ENCODE measurements around the gene GPR12.
"Not testable (repeated sequence)": the region's sequence is repeated elsewhere in the genome, so short reads cannot be mapped to it uniquely, and the experiment has no call there.

Gene GPR12

DNA sequence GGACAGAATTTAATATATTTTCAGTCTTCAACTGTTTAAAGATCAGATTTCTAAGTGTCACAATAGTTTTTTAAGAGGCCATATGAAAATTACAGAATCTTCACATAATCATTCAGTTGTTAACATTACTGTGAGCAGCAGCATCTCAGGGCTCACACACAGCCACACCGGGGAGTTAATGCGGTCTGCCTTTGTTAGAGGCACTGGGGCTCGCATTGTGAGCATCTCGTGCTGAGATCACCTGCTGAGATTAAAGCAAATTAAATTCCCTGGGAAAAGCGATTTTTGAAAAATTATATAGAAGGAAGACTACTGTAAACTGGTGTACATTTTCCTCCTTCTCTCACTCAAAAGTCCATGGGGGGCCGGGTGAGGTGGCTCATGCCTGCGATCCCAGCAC lies 16.6 kb downstream of the GPR12 start:
- no peak for DNase-seq

DNA sequence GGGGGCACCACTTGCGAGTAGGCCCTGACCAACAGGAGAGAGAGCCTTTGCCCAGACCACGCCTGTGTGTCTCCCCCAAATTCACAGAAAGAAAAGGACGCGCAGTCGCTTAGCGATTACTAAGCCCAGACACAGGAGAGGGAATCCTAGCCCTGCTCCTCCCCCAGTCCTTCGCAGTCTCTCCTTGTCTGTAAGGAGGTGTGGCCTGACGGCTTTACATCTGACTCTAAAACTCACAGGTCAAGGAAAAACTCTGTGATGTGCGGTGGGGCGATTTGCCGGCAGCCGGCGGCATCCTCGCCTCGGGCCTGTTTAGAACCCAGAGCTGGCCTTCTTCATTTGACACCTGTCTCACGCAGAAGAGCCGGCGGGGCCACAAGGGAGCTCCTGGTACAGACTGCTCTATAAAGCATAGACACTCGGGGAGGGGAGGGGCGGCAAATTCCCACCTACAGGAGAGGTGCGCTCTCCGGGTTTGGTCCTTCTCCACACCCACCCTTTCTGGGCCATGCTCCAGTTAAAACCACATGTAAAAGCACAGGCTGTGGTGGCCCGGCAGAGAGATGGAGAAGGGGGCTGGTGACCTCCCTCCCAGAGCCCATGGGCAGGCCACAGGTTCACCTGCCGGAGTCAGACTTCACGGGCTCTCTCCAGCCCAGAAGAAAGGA lies 17.8 kb downstream of the GPR12 start:
- no peak for DNase-seq

DNA sequence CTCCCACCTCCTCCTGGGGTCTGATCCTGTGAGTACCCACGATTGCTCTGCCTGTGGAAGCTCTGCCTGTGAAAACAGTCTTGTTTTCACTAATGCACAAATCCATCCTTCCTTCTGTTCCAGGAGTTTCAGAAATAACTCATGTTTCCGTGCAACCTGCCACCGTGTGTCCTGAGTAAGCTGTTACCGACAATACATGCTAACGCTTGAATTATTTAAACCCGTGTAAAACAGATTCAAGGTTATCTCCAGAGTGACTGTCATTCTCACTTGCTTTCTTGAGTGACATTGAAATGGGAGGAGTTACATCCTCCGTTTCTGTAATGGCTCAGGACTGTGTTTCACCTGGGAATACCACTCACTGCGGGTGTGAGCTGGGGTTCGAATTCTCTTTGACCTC lies 24.9 kb downstream of the GPR12 start:
- no peak for DNase-seq

DNA sequence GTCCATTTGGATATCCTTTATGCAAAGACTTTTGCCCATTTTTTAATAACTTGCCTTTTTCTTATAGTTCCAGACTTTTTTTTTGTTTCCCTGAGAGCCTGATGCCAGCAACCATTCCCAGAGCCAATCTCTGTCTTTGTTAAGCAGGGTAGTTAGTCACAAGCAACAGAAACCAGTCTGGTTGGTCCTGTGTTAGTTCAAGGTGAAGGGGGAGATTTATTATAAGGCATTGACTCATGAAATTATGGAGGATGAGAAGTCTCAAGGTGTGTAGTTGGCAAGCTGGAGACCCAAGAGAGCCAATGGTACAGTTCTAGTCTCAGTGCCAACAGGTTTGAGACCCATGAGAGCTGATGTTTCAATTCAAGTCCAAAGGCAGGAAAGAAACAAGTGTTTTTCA lies 33.0 kb downstream of the GPR12 start:
- DNase-seq = no peak

DNA sequence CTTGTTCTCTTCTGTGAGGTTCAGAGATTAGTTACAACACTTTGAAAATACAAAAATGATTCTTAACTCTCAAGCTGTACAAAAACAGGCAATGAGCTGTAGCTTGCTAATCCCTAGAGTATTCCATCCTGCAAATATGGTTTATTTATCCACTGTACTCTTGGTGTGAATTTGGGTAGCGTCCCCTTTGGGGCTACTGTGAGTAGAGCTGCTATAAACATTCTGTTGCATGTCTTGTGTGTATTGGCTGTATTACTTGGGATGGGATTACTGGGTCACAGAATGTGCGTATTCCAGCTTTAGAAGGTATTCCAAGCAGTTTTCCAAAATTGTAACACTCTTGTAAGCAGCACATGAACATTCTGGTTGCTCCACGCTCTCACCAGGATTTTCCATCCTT lies 33.5 kb downstream of the GPR12 start:
- no peak for DNase-seq

DNA sequence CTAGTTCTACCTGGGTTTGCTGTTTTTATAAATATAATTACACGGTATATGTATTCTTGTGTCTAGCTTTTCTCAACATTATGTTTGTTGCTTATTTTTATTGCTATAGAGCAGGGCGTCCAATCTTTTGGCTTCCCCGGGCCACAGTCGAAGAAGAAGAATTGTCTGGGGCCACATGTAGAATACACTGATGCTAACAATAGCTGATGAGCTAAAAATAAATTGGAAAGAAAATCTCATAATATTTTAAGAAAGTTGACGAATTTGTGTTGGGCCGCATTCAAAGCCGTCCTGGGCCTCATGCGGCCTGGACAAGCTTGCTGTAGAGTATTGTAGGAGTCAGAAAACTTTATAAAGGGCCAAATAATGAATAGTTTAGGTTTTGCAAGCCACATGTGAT lies 33.9 kb downstream of the GPR12 start:
- DNase-seq = no peak

DNA sequence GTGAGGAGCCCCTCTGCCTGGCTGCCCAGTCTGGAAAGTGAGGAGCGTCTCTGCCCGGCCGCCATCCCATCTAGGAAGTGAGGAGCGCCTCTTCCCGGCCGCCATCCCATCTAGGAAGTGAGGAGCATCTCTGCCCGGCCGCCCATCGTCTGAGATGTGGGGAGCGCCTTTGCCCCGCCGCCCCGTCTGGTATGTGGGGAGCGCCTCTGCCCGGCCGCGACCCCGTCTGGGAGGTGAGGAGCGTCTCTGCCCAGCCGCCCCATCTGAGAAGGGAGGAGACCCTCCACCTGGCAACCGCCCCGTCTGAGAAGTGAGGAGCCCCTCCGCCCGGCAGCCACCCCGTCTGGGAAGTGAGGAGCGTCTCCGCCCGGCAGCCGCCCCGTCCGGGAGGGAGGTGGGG lies 37.0 kb downstream of the GPR12 start:
- not testable (repeated sequence) for DNase-seq

DNA sequence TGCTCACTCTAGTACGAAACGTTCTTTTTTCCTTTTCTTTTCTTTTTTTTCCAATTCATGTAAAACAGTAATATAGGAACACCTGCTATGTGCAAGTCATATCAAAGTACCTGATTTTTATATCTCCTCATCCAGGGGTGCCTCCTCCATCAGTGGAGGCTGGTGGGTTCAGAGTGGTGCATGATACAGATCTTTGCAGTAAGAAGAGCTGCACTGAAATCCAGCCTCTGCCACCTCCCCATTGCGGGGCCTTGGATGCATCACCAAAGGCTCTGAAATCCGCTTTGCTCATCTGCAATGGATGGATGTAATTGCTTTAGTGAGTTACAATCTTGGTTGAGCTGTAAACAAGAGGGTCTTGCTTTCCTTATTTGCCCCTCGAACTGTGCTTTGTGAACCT lies 38.3 kb downstream of the GPR12 start:
- DNase-seq = no peak

DNA sequence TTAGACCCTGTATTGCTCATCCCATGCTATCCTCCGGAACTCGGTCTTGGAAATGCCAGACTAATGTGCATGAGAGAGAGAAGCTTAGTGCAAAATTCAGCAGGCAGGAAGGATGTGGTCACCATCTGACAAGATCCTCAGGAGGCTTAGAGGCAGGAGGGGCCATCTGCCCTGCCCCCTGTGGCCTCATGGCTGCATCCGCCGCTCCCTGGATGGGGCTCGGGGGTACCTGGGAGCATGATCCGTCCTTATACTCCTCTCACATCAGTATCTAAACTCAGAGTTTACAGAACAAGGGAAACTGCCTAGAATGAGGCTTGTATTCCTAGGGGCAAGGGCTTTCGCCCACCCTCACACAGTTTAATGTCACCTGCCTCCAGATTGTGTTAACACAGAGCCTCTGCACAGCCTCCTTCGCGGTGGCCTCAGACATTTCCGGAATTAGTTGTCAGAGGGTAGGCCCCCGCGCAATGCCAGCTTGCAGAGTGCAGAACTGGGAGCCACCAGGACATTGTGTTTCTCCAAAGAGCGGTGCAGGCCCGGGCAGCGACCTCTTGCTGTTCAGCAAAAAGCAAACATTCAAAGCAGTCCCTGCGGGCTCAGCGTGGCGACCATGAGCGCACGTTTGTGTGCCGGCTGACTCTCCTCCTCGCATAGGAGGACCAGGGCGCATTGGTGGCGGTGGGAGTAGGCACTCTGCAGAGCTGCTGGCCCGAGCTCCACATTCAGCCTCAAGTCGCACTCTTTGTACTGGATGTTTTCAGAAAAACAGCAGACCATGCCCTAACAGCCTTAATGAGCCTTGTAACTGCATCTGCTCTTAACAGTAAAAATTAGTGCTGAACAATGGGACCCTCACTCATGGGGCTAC lies 39.1 kb downstream of the GPR12 start:
- DNase-seq = peak; percentile 95

DNA sequence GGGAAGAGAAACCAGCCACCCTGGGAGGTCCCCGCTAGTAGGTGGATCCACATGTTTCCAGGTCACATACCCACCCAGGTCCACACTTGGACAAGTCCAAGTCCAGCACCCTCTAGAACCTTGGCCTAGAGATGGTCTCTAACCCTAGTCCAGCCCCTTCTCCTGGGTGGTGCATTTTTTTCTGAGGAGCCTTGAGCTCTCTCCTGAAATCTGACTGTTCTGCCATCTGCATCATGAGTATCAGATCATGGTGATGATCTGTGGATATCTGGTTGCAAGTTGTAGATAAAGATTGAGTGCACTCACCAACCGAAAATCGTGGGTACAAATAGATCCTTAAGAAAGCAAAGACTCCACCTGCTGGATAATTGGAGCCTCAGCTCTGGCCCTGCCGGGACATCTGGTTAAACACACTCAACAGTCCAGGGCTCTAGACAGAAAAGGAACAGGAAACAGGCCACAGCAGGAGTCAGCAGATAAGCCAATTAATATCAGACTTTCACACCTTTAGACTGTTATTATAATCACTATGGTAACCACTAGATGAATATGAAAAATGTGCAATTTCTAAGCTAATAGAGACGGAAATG lies 41.1 kb downstream of the GPR12 start:
- peak; percentile 38 for DNase-seq

DNA sequence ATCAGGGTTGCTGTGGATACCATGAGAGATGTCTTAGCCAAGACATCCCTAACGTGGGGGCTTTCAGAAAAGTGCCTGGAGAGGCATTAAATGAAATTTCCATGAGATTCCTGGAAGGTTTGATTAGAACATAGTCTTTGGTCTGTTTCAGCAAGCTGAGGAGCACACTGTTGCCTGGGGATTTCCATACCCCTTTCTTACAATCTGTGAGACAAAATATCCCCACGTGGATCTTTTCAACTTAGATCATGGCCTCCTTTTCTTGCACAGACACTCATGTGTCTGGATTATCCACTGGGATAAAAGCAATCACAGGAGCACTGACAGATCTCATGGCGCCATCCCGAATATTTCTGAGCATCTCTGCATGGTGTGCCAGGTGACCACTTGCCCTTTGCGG lies 41.7 kb downstream of the GPR12 start:
- no peak for DNase-seq

DNA sequence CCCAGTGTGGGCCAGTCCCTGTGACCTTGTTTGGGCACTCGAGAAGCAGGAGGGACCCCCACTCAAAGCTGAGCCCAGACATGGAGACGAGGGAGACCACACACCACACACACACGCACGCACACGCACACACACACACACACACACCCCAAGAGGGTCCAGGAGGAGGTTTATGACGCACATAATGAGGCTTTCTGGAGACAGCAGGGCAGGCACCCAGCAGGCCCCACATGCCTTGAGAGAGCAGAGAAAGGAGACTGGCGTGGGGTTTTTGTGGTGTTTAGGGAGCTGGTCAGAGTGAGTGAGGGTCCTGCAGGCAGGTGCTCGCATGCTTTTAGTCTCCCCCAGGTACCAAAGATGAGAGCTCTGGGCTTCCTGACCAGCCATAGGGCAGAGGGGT lies 42.4 kb downstream of the GPR12 start:
- DNase-seq = no peak

DNA sequence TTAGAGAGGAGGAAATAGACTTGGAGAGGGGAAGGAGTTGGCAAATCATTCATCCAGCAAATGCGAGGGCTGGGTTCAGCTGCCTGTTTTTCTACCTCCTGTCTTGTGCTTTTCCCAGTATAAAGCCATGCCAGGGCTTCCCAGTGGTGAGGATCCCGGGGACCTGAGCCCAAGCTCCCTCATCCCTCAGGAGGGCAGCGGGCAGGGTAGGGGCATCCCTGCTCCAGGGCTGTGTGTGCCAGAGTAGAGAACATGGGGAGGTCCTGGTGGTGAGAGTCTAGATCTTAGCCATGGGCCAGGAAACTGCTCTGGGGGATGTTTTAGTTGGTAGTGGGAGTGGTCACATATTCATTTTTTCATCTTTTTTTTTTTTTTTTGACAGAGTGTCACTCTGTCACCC lies 43.6 kb downstream of the GPR12 start:
- DNase-seq = no peak

DNA sequence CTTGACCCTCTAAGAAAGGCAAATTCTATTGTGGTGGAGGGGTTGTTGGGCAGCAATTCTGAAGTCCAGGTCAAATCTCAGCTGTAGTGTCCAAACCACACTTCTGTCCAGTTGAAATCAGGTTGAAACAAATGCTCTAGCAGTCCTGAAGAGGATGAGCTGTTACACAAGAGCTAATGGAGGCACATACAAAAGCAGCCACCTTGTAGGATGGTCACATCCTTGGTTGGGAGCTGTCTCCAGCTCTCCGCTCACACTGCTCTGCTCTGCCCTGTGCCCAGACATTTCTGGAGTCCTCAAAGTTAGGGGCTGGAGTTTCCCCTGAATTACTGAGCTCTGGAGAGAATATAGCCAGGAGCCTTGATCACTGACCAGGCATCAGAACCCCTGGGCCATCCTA lies 47.2 kb downstream of the GPR12 start:
- DNase-seq = no peak

DNA sequence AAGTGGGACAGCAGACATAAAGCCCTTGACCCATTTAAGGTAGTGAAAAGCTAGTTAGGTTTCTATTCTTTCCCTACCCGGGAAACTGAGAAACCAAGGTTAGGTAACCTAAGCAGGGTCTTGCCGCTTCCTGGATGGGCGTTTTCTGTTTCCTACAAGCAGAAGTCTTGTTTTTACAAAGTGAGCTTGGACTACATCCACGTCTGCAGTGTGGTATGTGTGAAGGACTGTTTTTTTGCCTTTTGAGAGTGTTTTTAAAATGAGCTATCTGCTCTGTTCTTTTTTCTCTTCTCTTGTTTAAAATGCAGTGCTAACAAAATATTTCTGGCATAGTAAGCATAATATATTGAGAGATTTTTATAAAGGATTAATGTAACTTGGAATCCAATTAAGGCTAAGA lies 49.4 kb downstream of the GPR12 start:
- no peak for DNase-seq

DNA sequence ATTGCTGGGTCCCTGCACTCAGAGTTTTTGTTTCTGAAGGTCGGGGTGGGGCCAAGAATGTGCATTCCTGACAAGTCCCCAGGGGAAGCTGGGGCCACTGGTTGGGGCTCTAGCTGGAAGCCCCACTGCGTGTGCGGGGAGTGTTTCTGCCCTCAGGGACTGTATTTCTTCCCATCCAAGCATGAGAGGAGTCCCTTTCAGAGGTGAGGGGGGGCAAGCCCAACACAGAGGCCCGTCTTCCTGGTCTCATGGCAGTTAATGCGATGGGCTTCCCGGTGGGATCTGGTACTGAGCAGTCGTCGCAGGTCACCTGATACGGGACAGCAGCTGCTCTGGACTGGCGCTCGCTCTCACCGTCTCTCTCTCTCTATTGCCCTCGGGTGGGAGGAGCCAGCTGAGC lies 50.4 kb downstream of the GPR12 start:
- no peak for DNase-seq

DNA sequence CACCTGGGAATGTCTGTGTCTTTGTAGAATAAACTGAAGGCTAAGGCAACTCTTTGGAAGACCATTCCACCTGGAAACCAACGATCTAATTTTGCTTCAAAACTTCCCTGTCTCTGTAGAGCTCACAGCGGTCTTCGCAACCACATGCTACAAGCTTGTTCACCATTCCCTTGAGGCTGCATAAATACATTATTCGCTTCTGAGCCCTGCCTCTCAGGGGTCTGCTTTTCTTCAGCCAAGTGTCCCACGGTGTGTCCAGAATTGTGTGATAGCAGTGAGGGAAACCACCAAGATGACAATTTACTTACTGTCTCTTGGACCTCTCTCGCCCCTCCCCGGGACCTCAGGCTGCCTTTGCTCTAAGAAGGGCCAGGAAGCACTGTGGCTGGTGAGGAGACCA lies 51.1 kb downstream of the GPR12 start:
- DNase-seq = no peak

DNA sequence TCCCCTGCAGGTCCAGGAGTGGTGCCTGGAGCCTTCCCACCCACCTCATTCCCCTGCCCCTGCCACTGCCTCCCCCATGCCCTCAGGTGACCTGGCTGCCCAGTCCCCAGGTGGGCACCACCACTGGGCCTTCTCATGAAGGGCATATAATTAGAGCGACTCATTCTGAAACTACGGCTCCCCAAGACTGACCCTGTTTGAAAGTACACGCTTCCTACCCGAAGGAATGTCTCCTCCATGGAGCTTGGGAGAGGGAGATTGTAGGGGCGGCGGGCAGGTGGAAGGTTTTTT lies 52.6 kb downstream of the GPR12 start:
- DNase-seq = no peak

DNA sequence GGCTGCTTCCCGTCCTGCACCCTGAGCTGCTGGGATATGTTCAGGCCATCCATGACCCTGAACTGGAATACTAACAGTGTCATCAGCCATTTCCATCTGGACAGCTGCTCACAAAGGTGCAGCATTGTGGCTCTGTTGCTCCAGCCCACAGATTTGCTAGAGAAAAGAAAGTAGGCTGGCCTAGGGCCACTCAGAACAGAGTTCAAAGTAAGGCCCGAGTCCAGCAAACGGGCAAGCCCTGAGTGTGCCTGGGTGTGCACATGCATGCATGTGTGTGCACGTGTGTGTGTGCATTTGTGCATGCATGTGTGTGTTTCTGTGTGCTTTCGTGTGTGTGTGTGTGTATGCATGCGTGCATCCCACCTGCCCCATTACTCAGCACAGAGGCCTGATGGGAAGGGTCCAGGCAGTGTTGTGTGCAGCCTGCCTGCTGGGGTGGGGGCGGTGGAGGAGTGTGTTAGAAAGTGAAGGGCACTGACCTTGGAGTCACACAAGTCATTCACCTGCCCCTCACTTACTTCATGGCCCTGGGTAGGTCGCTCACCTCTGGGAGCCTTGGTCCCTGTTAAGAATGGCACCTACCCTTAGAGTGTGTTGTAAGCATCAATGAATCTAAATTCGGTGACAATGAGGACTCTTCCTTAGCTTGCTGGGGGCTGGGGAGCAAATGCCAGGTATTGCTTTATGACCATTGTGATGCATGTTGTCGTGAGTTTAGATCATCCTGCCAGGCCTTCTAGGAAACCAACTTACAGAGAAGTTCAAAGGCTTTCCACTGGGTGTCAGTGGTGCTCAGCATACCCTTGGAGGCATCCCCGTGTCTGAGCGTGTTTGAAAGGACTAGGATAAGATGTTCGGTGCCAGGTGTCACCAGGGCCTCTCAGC lies 53.2 kb downstream of the GPR12 start:
- peak; percentile 28 for DNase-seq

DNA sequence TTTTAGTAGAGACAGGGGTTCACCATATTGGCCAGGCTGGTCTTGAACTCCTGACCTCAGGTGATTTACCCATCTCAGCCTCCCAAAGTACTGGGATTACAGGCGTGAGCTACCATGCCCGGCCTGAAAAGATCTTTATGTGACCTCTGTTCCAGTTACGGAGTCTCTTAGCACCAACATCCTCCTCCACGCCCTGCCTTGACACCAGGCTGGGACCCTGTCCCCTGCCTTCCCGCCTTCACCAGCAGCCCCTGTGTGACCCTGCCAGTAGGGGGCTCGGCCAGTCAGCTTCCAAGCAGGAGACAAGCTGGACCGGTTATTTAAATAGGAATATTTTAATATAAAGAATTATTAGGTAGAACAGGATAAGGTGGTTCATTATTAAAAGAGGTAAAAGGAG lies 54.2 kb downstream of the GPR12 start:
- DNase-seq = no peak

DNA sequence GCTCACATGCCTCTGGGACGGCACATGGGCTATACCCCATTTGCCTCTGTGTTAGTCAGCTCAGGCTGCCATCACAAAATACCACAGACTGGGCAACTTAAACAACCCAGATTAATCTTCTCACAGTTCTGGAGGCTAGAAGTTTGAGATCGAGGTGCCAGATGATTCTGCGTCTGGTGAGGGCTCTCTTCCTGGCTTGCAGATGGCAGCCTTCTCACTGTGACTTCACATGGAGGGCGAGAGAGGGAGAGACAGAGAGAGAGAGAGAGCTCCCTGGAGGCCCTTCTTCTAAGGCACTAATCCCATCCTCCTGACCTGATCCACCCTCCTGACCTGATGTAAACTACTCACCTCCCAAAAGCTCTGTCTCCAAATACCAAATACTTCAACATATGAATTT lies 55.0 kb downstream of the GPR12 start:
- DNase-seq = no peak
